Erythroblast (primary cell): ENCODE data around the gene GNA12.
"Not testable (repeated sequence)": the region's sequence is repeated elsewhere in the genome, so short reads cannot be mapped to it uniquely, and the experiment has no call there.

Source experiments
- GATA1 ChIP-seq: IDR thresholded peaks from 2 replicates; pipeline ENCODE4 v1.6.1; 2011; ENCODE audit warnings: low read depth, mild to moderate bottlenecking, control low read depth, low read length, moderate library complexity
- POLR2A ChIP-seq: IDR thresholded peaks from 2 replicates; pipeline ENCODE4 v1.6.1; 2011; ENCODE audit warnings: mild to moderate bottlenecking, low read length

DNA sequence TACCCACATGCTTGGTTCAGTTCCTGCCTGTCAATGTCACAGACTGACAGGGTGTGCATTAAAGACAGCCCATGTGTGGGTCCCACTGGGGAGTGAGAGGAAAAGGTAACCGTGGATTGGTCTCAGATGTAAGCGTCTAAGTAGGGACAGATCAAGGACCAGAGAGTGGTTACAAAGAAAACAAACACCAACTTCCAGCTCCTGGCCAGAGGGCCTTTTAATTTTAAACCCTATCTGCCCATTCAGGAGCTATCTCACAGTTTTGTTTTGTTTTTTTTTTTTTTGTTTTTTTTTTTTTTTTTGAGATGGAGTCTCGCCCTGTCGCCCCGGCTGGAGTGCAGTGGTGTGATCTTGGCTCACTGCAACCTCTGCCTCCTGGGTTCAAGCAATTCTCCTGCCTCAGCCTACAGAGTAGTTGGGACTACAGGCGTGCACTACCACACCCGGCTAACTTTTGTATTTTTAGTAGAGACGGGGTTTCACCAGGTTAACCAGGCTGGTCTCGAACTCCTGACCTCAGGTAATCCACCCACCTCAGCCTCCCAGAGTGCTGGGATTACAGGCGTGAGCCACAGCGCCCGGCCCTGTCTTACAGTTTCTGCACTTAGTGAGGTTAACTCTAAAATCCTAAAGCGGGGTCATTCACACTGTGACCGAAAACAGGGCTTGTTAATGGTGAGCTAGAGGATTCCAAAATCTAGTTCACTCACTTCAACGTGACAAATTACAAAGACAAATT, 106.9 kb downstream of the GNA12 start:
- not testable (repeated sequence) for TF ChIP-seq POLR2A, GATA1
